AG04450 (cell line): Measurements from ENCODE around the gene SORL1-AS1.

Experiments
- CTCF ChIA-PET: fragments of 300-600, 350-600 bp; formaldehyde crosslinking; extraction: SDS; loops from one replicate; lab custom pipeline; 2022; ENCODE audit warnings: antibody characterized with exemption, inconsistent platforms; lab: Charles Lee
- POLR2A ChIA-PET: fragments of 350-600 bp; formaldehyde crosslinking; extraction: SDS; loops from one replicate; lab custom pipeline; 2021; ENCODE audit warnings: antibody characterized with exemption, inconsistent platforms; lab: Yijun Ruan, JAX
- DNase-seq: peaks from one replicate; pipeline ENCODE4 v3.0.0-alpha.2; 2011; ENCODE audit warnings: low read depth, low spot score
- H3K27ac ChIP-seq: one replicate; pipeline ENCODE4 v1.5.1; 2012; ENCODE audit warnings: low read depth, low read length, control low read depth
- H3K27me3 ChIP-seq: one replicate; pipeline ENCODE4 v1.6.0; 2012; ENCODE audit warnings: low read length; ENCODE audit not compliant: control insufficient read depth, insufficient read depth
- H3K4me3 ChIP-seq: 2 replicates; pipeline ENCODE4 v1.5.1; 2011; ENCODE audit warnings: mild to moderate bottlenecking, low read depth, low read length, control low read depth
- H3K9me3 ChIP-seq: 2 replicates; pipeline ENCODE4 v1.5.1; 2012; ENCODE audit warnings: low read length; ENCODE audit not compliant: control insufficient read depth, insufficient read depth
- TF ChIP-seq, protein P1 (sequence below): IDR thresholded peaks from 2 replicates; pipeline ENCODE4 v1.5.1; 2011; ENCODE audit warnings: low read depth, low read length, control low read depth, inconsistent platforms

Gene SORL1-AS1

DNA sequence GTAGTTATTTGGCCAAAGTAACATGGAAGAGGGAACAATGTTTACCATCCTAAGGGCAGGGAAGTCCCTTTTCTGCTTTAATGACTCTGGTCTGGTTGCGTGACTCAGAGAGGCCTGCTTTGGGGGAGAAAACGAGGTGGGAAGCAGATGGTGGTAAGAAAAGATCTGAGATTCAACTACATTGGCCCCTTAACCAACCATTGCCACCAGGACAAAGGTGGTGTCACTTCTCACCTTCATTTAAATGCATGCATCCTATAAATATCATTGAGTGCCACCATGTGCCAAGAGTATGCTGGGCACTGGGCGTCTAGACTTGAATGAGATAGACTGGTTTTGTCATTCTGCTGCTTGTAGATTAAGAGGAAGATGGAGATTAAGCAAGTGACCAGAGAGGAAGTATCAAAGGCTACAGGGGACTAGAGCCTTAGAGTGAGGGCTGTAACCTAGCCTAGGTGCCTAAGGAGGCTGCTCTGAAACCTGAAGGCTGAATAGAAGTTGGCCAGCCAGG is 4.3 kb downstream of the SORL1-AS1 start:
- Histone ChIP-seq H3K27ac (no peak overlapping the region), H3K4me3 (no peak overlapping the region), H3K27me3 (peaks cover 11% of the 10 kb centered on the region), H3K9me3 (no peaks in the 10 kb centered on the region; the same call in 1 of the 2 replicates)
- CTCF ChIA-PET = no interaction called here
- POLR2A ChIA-PET = no interaction called here
- TF ChIP-seq, protein P1, sequence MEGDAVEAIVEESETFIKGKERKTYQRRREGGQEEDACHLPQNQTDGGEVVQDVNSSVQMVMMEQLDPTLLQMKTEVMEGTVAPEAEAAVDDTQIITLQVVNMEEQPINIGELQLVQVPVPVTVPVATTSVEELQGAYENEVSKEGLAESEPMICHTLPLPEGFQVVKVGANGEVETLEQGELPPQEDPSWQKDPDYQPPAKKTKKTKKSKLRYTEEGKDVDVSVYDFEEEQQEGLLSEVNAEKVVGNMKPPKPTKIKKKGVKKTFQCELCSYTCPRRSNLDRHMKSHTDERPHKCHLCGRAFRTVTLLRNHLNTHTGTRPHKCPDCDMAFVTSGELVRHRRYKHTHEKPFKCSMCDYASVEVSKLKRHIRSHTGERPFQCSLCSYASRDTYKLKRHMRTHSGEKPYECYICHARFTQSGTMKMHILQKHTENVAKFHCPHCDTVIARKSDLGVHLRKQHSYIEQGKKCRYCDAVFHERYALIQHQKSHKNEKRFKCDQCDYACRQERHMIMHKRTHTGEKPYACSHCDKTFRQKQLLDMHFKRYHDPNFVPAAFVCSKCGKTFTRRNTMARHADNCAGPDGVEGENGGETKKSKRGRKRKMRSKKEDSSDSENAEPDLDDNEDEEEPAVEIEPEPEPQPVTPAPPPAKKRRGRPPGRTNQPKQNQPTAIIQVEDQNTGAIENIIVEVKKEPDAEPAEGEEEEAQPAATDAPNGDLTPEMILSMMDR = no peak
- DNase-seq = no peak

DNA sequence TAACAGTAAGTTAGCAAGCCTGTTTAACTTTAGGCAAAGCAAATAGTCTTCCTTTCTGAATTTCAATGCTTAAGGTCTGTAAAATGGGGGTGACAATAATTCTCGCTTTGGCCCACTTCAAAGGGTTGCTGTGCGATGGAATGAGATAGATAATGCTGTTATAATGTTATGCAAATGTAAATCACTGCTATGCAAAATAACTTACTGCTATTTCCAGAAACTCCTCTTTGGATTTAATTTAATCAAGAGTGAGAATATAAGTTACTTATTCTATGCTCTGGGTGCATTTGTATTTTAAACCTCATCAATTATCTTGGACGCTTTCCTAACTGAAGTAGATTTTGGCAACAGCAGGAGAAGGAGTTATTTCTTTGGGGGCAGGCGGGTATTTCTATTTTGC is 4.8 kb downstream of the SORL1-AS1 start:
- TF ChIP-seq, protein P1 = no peak
- Histone ChIP-seq H3K27ac (no peak overlapping the region), H3K27me3 (peaks cover 11% of the 10 kb centered on the region), H3K9me3 (no peaks in the 10 kb centered on the region; the same call in 1 of the 2 replicates), H3K4me3 (no peak overlapping the region)
- ChIA-PET POLR2A (no interaction called here), CTCF (interaction anchor here (0.6 kb wide), 1 partner anchor 1133 kb away, joined by 3 read pairs; no protein-coding TSS in a partner anchor)
- no peak for DNase-seq

DNA sequence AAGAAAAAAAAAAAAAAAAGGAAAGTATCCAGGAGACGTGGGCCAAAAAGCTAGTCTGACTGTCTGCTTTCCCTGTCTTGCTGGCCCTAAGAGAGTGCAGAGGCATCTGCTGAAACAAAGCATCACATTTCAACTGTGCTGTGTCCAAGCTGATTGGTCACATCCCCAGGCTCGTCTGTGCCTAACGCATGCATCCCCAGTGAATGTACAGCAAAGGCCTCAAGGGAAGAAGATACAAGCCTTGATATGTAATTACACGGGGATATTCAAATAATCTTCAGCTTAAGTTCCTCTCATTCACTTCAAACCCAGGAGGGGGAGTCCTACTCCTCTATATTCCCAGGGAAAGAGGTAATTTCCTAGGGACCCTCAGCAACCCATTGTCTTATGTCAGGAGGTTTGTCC is 6.0 kb downstream of the SORL1-AS1 start:
- TF ChIP-seq, protein P1 = peak; percentile 26; the same call in 1 of the 2 replicates
- ChIA-PET POLR2A (no interaction called here), CTCF (interaction anchor here (1.1 kb wide), 1 partner anchor 144 kb away, joined by 5 read pairs; no protein-coding TSS in a partner anchor)
- peak; percentile 33 for DNase-seq
- Histone ChIP-seq H3K27ac (no peak overlapping the region), H3K9me3 (no peaks in the 10 kb centered on the region; the same call in 1 of the 2 replicates), H3K27me3 (peaks cover 11% of the 10 kb centered on the region), H3K4me3 (no peak overlapping the region)

DNA sequence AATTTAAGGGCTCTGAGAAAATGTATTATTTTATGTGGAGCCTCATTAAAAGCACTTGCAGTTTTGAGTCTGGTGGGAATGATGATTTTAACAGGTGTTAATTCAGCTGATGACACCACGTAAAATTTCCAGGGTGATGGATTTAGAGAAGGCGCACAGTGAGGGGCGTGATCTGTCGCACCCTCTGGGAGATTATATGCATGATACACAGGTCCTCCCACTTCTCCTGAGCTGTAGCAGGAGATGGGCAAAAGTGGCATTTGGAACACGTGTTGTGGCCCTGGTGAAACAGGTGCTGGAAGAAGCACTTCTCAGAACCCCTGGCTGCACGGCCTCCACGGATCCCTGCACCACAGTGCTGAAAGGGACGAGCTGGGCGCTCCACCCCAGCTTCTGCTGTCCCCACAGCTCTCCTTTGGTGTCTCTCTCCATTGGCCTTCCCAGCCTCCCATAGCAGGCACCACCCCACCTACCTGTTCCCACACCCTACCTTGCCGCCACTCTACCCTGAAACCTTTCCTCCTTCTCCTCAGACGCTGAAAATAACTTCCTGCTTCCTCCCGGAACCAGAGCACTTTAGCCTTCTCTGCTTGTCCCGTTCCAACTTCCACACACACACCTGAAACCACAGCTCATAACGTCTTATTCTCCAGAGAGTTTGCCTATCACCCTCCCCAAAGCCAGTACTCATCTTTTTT is 7.5 kb downstream of the SORL1-AS1 start:
- no peak overlapping the region for H3K4me3 ChIP-seq
- ChIA-PET CTCF (interaction anchor here (1.6 kb wide), 1 partner anchor 1060 kb away, joined by 3 read pairs; no protein-coding TSS in a partner anchor), POLR2A (no interaction called here)
- H3K9me3 ChIP-seq = no peaks in the 10 kb centered on the region
- TF ChIP-seq, protein P1 = no peak
- H3K27me3 ChIP-seq = peaks cover 2% of the 10 kb centered on the region
- no peak overlapping the region for H3K27ac ChIP-seq
- DNase-seq = no peak

DNA sequence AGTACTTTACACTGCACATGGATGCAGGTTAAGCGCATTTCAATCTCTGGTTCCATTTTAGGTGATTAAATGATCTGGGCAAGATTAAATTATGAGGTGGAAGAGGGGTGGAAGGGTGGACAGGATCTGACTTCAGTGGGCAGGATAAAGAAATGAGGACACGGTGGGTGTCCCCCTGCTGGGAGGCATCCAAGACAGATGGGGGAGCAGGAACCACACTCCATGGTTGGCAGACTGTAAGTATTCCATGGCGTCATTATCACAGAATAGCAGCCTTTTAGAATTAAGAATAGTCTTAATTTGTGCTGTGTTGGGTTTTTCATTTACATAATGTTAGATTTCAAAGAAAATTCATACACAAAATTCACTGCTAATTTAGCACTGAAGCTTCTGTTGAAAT is 8.2 kb downstream of the SORL1-AS1 start:
- POLR2A ChIA-PET = no interaction called here
- H3K27me3 ChIP-seq = no peaks in the 10 kb centered on the region
- H3K4me3 ChIP-seq = no peak overlapping the region
- TF ChIP-seq, protein P1 = no peak
- CTCF ChIA-PET = interaction anchor here (1.6 kb wide), 1 partner anchor 1061 kb away, joined by 3 read pairs; no protein-coding TSS in a partner anchor
- no peaks in the 10 kb centered on the region for H3K9me3 ChIP-seq
- H3K27ac ChIP-seq = no peak overlapping the region
- no peak for DNase-seq
